ENCODE measurements around the gene DLX1.

DNA sequence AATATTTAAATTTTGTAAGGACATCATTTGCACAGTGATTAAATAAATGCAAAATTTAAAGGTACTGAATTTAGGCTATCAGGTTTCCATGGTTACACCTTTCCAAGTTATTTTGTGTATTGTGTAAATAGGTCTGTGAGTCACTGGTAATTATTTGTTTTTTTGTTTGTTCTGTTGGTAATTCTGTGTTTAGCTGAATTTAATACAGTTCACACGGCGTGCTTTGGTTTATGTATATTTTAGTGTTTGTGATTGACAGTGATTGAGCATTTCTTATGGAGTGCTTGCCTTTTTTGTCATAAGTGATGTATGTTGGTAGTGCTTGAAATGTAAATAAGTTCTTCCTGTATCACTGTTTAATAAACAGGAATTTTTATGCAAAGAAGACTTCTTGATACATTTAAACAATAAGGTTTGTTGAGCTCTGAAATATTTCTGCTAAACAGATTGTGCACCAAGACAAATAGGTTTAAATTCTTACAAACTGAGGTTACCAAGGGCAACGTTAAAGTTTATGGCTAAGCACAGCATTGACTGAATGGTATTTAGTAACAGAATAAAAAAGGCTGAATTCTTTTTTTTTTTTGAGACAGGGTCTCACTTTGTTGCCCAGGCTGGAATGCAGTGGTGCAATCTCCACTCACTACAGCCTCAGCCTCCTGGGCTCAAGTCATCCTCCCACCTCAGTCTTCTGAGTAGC, 38.3 kb upstream of the DLX1 start:
- TF ChIP-seq, protein P1, sequence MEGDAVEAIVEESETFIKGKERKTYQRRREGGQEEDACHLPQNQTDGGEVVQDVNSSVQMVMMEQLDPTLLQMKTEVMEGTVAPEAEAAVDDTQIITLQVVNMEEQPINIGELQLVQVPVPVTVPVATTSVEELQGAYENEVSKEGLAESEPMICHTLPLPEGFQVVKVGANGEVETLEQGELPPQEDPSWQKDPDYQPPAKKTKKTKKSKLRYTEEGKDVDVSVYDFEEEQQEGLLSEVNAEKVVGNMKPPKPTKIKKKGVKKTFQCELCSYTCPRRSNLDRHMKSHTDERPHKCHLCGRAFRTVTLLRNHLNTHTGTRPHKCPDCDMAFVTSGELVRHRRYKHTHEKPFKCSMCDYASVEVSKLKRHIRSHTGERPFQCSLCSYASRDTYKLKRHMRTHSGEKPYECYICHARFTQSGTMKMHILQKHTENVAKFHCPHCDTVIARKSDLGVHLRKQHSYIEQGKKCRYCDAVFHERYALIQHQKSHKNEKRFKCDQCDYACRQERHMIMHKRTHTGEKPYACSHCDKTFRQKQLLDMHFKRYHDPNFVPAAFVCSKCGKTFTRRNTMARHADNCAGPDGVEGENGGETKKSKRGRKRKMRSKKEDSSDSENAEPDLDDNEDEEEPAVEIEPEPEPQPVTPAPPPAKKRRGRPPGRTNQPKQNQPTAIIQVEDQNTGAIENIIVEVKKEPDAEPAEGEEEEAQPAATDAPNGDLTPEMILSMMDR (IDR thresholded peaks at IDR 0.05) = no peak
- TF ChIP-seq POLR2A (IDR thresholded peaks at IDR 0.05) = no peak

All from Peyer's patch (tissue), 4 donors.